IMR-90 (cell line): ENCODE measurements around the gene NFIX.

ENCODE experiments used
- CEBPB ChIP-seq: IDR thresholded peaks from 2 replicates; pipeline ENCODE4 v1.6.1; 2012; ENCODE audit warnings: low read depth, low read length, improper control_type of control experiment
- CTCF ChIP-seq: conservative IDR thresholded peaks from 2 replicates; pipeline ENCODE4 v1.5.1; 2012; ENCODE audit warnings: mild to moderate bottlenecking, low read depth, low read length, improper control_type of control experiment
- MAFK ChIP-seq: IDR thresholded peaks from 2 replicates; pipeline ENCODE4 v1.6.1; 2012; ENCODE audit warnings: low read depth, low read length, improper control_type of control experiment
- POLR2A ChIP-seq: IDR thresholded peaks from 2 replicates; pipeline ENCODE4 v1.6.1; 2012; ENCODE audit warnings: mild to moderate bottlenecking, low read depth, low read length
- RCOR1 ChIP-seq: IDR thresholded peaks from 2 replicates; pipeline ENCODE4 v1.6.1; 2012; ENCODE audit warnings: mild to moderate bottlenecking, low read length, improper control_type of control experiment; ENCODE audit not compliant: insufficient replicate concordance
- RFX5 ChIP-seq: IDR thresholded peaks from 2 replicates; pipeline ENCODE4 v1.8.0; 2012; ENCODE audit warnings: low read depth, mild to moderate bottlenecking, low read length, moderate library complexity

- no peak for TF ChIP-seq POLR2A
- no peak for TF ChIP-seq CEBPB
- no peak for TF ChIP-seq CTCF
- TF ChIP-seq MAFK = no peak
- TF ChIP-seq RFX5 = no peak
- TF ChIP-seq RCOR1 = no peak
Measured at GRCh38 chr19:13005861-13006370, 10.6 kb downstream of the NFIX start.
